GM18870 (cell line): ENCODE measurements around the gene THADA.

Experiments
- ATAC-seq: cut with Tn5 transposase; IDR thresholded peaks from one replicate; pipeline ENCODE4 v1.9.1; 2021; ENCODE audit warnings: moderate library complexity; ENCODE audit not compliant: unreplicated experiment

THADA gene

GRCh38 chr2:43228756-43229659 lies 366.8 kb downstream of the THADA start:
- ATAC-seq, result no peak

GRCh38 chr2:43228321-43228751 lies 367.5 kb downstream of the THADA start:
- ATAC-seq, result no peak

- no peak for ATAC-seq
Measured at GRCh38 chr2:43227830-43228281, 368.0 kb downstream of the THADA start.

GRCh38 chr2:43226955-43227829 lies 368.6 kb downstream of the THADA start:
- peak; percentile 9 for ATAC-seq

- ATAC-seq, result peak; percentile 32
Measured at GRCh38 chr2:43226558-43226954, 369.3 kb downstream of the THADA start, which contains the start of gene ZFP36L2. ZFP36L2 (minus strand) TSS chr2:43226606; CDS start chr2:43226315, 291 bp downstream.

- ATAC-seq, result peak; percentile 26
Measured at GRCh38 chr2:43225788-43226557, 369.9 kb downstream of the THADA start.

GRCh38 chr2:43225093-43225787 lies 370.6 kb downstream of the THADA start:
- ATAC-seq, result no peak

GRCh38 chr2:43224571-43225092 lies 371.2 kb downstream of the THADA start:
- no peak for ATAC-seq

GRCh38 chr2:43224131-43224570 lies 371.7 kb downstream of the THADA start:
- ATAC-seq, result no peak

- no peak for ATAC-seq
Measured at GRCh38 chr2:43223521-43224001, 372.3 kb downstream of the THADA start.

- ATAC-seq, result no peak
Measured at GRCh38 chr2:43222475-43223309, 373.1 kb downstream of the THADA start.

- no peak for ATAC-seq
Measured at GRCh38 chr2:43221763-43222474, 373.9 kb downstream of the THADA start.

- ATAC-seq, result no peak
Measured at GRCh38 chr2:43221124-43221762, 374.6 kb downstream of the THADA start.

GRCh38 chr2:43220760-43221123 lies 375.1 kb downstream of the THADA start:
- no peak for ATAC-seq

- no peak for ATAC-seq
Measured at GRCh38 chr2:43220229-43220751, 375.5 kb downstream of the THADA start.

GRCh38 chr2:43219383-43220228 lies 376.2 kb downstream of the THADA start:
- peak; percentile 61 for ATAC-seq
